Measurements from ENCODE around the gene PAX7.

GRCh38 chr1:18792747-18793146, 162.1 kb downstream of the PAX7 start:
- TF ChIP-seq CTCF (IDR thresholded peaks at IDR 0.05; ENCODE audit: insufficient read depth, low read length, poor library complexity, severe bottlenecking) (no peak), EZH2phosphoT487 (conservative IDR thresholded peaks at IDR 0.05; ENCODE audit: low read length) (no peak)
